Stimulated activated naive CD8-positive, alpha-beta T cell treated with anti-CD3 and anti-CD28 coated beads, Interleukin-15, amount 100 ng/mL, for 72 hours (primary cell): ENCODE results near the gene ANO1.

Experiments used
- ATAC-seq: fragments of 150-1000 bp; cut with Tn5 transposase; 2 replicates; pipeline ENCODE4 v1.10.0; 2021; ENCODE audit warnings: mild to moderate bottlenecking, moderate library complexity
- DNase-seq, 2 donors: peaks; one replicate each; pipeline ENCODE4 v3.0.0; 2021 to 2022
- H3K27ac Mint-ChIP-seq, 2 donors: one replicate each; pipeline ENCODE4 v1.8.0; 2022; ENCODE audit warnings: mild to moderate bottlenecking in 2 of 2, mixed read lengths in 2 of 2, moderate library complexity in 2 of 2
- H3K27me3 Mint-ChIP-seq: one replicate; pipeline ENCODE4 v1.8.0; 2022; ENCODE audit warnings: mixed read lengths
- H3K4me1 Mint-ChIP-seq: one replicate; pipeline ENCODE4 v1.8.0; 2022; ENCODE audit warnings: mild to moderate bottlenecking, mixed read lengths
- H3K4me3 Mint-ChIP-seq, 2 donors: one replicate each; pipeline ENCODE4 v1.8.0; 2022; ENCODE audit warnings: mild to moderate bottlenecking in 2 of 2, mixed read lengths in 2 of 2, moderate library complexity in 1 of 2
- H3K9me3 Mint-ChIP-seq, 2 donors: one replicate each; pipeline ENCODE4 v1.8.0; 2022; ENCODE audit warnings: mixed read lengths in 2 of 2

Gene ANO1

DNA sequence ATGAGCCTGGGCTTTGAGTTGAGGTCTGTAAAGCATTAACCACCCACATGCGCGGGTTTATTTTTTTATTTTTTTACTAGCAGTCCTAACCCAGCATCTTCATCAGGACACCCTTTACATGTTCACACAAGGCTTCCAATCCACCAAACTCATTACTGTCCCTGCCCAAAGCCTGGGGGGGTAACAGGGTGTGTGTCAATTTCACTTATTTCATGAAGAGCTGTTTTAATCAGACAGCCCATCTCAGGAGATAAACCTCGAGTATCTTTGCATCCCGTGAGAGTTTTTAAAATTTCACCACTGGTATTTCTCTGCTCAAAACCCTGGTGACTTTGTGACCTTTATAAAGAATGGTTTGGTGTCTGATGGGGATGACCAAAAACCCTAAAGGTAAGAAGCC lies 45.6 kb downstream of the ANO1 start:
- H3K27ac Mint-ChIP-seq: no peak overlapping the region

DNA sequence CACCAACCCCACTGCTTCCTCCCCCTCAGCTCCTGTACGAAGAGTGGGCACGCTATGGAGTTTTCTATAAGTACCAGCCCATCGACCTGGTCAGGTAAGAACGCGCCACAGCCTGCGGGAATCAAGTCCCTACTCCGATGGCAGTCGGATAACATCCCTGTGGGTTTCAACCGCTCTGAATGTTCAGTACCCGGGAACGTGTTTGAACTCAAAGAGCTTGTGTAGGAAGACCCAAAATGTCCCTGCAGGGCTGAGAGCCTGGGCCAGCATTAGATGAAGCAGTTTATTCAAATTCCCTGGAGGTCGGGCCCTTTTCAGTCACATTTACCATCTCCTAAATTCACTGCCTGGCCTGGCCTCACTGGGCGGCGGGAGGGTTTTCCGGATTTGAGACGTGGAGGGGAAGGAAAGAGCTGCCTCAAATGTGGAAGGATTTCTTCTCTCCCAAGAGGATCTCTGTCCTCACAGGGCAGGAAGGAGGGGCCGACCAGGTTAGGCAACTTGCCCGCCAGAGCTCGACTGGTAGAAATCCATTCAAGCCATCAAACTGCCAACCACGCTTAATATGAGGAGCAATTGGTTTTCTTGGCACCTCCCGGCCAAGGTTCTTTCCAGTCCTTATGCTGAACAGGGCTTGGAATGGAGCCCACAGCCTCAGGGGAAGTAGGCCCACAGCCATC lies 46.3 kb downstream of the ANO1 start:
- peaks cover 4 to 6% of the 10 kb centered on the region in 2 donors for H3K9me3 Mint-ChIP-seq
- H3K4me1 Mint-ChIP-seq: no peaks in the 10 kb centered on the region
- ATAC-seq (no peak), DNase-seq (no peak)
- no peak overlapping the region for H3K4me3 Mint-ChIP-seq
- H3K27me3 Mint-ChIP-seq: peaks cover 15% of the 10 kb centered on the region
- peak overlapping the region in 1 of 2 donors; percentile 59 for H3K27ac Mint-ChIP-seq

More for the DNA sequence above, 45.6 kb downstream of the ANO1 start:
- Mint-ChIP-seq H3K4me3 (no peak overlapping the region), H3K4me1 (no peaks in the 10 kb centered on the region), H3K27me3 (peaks cover 23% of the 10 kb centered on the region), H3K9me3 (peaks cover 11 to 13% of the 10 kb centered on the region in 2 donors)
- ATAC-seq: no peak
- DNase-seq: no peak

DNA sequence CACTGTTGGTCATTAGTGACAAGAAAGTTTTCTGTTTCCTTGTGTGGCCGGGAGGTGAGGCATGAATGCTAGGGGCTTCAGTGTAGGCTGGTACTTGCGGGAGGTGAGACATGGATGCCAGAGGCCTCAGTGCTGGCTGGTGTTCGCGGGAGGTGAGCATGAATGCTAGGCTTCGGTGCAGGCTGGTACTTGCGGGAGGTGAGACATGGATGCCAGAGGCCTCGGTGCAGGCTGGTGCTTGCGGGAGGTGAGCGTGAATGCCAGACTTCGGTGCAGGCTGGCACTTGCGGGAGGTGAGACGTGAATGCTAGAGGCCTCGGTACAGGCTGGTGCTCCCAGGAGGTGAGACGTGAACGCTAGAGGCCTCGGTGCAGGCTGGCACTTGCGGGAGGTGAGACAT lies 48.4 kb downstream of the ANO1 start:
- no peak for DNase-seq
- Mint-ChIP-seq H3K27ac (no peak overlapping the region), H3K4me1 (no peaks in the 10 kb centered on the region), H3K4me3 (no peak overlapping the region), H3K27me3 (peaks cover 9% of the 10 kb centered on the region), H3K9me3 (no peaks in the 10 kb centered on the region)
- ATAC-seq: no peak

DNA sequence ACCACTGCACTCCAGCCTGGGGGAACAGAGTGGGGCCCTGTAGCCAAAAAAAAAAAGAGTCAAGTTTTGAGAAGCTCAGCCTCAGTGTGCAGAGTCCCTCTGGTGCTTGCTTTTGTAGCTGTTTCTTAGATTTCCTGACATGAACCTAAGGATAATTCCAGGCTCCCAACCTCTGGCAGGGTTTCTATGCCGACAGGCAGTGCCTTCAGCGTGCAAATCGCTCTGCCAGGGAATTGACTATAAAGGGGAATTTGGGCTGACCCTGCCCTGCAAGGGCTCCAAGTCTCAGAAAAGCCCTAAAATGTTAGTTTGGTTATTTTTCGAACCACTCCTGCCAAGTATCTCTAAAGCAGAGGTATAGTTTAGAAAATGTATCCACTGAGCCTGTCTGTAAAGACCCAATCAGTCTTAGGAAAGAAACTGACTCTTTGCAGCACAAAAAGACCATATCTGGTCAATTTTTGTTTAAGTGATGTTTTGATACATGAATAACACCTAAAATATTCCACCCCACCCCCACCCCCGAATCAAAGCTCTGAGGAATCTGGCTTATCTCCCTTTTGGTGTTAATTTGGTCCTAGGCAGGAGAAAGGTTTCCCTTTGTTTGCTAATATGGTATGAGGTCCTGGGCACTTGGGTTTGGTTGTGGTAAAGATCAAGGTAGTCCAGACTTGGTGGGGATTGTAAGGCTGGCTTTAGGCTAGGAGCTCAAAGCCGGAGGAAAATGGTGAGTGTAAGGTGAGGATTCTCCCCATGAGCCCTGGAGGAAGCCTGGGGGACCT lies 49.7 kb downstream of the ANO1 start:
- DNase-seq: no peak
- Mint-ChIP-seq H3K27ac (no peak overlapping the region), H3K4me3 (no peak overlapping the region), H3K27me3 (peaks cover 9% of the 10 kb centered on the region), H3K9me3 (no peaks in the 10 kb centered on the region), H3K4me1 (no peaks in the 10 kb centered on the region)
- ATAC-seq: no peak

DNA sequence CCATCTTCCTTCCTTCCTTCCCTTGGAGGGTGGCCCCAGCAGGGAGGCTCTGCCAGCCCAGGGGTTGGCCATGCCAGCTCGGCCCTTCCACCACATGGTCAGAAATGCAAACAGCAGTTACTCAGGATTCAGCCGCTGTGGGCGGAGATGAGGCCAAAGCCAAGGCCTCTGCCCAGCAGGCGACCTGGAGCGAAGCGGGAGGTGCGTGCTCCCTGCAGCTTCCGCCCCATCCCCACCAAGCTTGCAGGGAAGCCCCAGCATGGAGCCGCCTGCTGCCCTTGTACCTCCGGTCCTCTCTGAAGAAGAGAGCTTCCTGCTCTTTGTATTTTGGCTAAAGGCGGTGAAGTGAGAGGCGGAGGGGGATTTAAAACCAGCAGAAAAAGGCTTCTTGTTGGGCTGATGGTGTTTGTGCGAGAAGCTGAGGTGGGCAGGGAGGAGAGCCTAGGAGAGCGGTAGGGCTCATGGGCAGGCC lies 50.4 kb downstream of the ANO1 start:
- no peak overlapping the region for H3K27ac Mint-ChIP-seq
- no peaks in the 10 kb centered on the region for H3K4me1 Mint-ChIP-seq
- H3K4me3 Mint-ChIP-seq: no peak overlapping the region
- H3K27me3 Mint-ChIP-seq: peaks cover 8% of the 10 kb centered on the region
- DNase-seq (no peak), ATAC-seq (no peak)
- no peaks in the 10 kb centered on the region for H3K9me3 Mint-ChIP-seq

DNA sequence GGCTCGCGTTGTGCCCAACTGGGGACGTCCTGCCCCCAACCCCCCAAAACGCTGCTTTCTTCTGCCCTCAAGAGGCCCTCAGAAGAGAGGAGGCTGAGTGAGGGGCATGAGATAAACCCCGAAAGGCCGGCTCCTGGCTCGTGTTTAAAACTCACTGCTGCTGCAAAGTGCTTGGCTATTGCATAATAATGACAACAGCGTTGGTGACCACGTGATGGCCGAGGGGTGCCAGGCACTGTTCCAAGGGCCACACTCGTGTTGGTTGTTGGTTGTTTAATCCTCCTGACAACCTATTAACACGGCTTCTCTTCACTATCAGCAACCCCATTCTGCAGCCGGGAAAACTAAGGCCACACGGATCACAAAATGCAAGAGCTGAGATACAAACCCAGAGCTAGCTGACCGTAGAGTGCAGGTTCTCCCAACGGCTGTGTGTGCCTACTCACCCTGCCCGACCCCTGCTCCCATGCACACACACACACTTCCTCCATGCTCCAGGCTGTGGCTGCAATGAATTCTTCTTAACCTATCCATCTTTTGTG lies 51.0 kb downstream of the ANO1 start:
- no peak for DNase-seq
- Mint-ChIP-seq H3K9me3 (no peaks in the 10 kb centered on the region), H3K27me3 (peaks cover 4% of the 10 kb centered on the region), H3K27ac (no peak overlapping the region), H3K4me1 (no peaks in the 10 kb centered on the region), H3K4me3 (no peak overlapping the region)
- ATAC-seq: no peak

DNA sequence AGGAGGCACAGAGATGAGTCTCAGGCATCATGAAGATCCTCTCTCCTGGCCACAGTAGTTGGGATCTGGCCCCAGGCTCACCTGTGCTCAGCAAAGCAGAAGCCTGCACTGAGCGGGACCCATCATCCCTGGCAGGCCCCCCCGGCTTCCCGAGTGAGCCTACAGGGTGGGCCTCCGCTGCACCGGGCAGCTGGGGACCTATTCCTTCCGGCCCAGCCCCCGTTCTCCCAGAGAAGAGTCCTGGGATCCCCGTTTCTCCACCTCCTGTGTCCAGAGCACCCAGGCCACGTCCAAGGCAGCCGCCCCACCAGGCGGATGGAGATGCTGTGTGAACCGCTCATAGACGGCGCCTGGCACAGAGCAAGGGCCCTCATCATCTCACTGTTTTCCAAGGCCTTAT lies 52.5 kb downstream of the ANO1 start:
- DNase-seq: no peak
- peak; percentile 6 for ATAC-seq
- H3K27me3 Mint-ChIP-seq: peaks cover 15% of the 10 kb centered on the region
- no peak overlapping the region for H3K27ac Mint-ChIP-seq
- no peak overlapping the region for H3K4me3 Mint-ChIP-seq
- no peaks in the 10 kb centered on the region for H3K9me3 Mint-ChIP-seq
- no peaks in the 10 kb centered on the region for H3K4me1 Mint-ChIP-seq

DNA sequence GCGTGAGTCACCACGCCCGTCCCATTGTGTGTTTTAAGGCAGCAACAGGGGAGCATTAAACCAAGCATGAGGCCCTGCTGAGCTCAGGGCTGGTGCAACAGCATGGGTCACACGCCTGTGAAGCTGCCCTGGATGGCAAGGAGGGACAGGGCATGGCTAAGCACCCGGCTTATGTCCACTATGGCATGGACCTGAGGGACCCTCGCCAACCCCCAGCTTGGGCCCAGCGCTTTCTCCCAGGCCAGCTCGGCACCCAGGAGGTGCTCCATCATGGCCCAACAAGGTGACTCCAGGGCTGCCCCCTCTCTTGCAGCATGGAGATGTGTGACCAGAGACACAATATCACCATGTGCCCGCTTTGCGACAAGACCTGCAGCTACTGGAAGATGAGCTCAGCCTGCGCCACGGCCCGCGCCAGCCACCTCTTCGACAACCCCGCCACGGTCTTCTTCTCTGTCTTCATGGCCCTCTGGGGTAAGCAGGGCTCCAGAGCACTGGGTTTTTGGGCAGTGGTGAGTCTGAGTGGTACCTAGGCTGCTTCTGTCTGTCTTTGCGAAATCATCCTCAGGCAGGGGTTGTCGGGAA lies 53.6 kb downstream of the ANO1 start:
- Mint-ChIP-seq H3K9me3 (no peaks in the 10 kb centered on the region), H3K4me3 (no peak overlapping the region), H3K27me3 (peaks cover 15% of the 10 kb centered on the region), H3K27ac (no peak overlapping the region), H3K4me1 (no peaks in the 10 kb centered on the region)
- no peak for ATAC-seq
- DNase-seq: no peak

DNA sequence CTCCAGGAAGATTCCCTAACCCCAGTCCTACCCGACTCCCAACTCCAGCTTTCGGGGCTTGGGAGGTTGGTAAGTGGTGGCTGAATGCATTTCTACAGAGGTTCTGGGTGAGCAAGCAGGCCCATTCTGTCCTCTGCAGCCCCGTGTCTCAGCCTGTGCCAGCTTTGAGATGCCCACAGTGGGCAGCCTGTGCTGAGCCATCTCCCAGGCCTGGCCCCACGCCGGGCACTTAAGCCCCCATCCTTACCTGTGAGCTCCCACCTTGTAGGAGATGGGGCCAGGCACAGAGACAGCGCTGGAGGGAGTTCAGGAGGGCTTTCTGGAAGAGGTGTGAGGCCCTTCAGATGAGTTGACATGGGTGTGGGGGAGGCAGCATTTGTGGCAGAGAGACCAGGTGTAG lies 54.5 kb downstream of the ANO1 start:
- DNase-seq: no peak
- H3K4me3 Mint-ChIP-seq: no peak overlapping the region
- peaks cover 15% of the 10 kb centered on the region for H3K27me3 Mint-ChIP-seq
- no peak for ATAC-seq
- no peaks in the 10 kb centered on the region for H3K4me1 Mint-ChIP-seq
- no peak overlapping the region for H3K27ac Mint-ChIP-seq
- H3K9me3 Mint-ChIP-seq: no peaks in the 10 kb centered on the region

DNA sequence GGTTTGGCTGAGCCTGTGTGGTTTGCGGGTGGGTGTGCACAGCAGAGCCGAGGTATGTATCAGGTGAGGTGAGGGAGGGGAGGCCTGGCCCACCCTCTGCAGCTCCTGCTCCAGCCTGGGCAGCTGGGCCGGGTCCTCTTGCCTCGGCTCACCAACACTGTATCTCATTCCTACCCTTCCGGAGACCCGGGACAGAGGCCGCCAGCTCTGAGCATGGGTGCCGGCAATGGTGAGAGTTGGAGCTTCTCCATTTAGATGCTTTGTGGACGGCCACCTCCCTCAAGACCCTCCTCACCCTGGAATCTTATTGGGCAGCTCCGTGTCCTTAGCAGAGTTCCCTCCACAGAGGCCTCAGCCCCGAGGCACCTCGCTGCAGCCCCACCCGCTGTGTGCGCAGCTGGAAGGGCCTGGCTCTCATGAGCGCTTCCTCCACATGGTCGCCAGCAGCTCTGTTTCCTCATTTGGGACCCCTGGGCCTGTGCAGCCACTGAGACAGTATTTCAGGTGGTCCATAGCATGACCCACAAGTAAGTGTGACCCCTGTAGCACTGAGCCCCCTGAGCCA lies 55.7 kb downstream of the ANO1 start:
- Mint-ChIP-seq H3K27ac (no peak overlapping the region), H3K27me3 (peaks cover 15% of the 10 kb centered on the region), H3K4me1 (no peaks in the 10 kb centered on the region), H3K9me3 (no peaks in the 10 kb centered on the region), H3K4me3 (no peak overlapping the region)
- ATAC-seq: no peak
- no peak for DNase-seq

DNA sequence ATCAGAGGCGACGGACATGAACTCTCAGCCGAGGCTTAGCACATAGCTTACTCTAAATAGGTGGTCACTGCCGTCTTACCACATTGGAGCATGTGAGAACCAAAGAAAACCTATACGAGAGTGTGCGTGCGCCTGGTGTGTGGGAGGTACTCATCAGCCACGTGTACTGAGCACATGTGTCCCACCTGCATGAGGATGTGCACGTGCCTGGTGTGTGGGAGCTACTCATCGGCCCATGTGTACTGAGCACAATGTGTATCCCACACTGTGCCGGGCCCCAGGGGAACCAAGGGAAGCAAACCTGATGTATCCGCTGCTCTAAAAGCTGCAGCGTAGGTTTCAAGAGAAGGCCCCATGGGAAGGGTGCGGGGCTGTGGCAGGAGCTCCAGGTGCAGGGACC lies 56.4 kb downstream of the ANO1 start:
- Mint-ChIP-seq H3K4me3 (no peak overlapping the region), H3K27ac (peak overlapping the region in 1 of 2 donors; percentile 46), H3K9me3 (no peaks in the 10 kb centered on the region), H3K4me1 (no peaks in the 10 kb centered on the region), H3K27me3 (peaks cover 15% of the 10 kb centered on the region)
- DNase-seq: no peak
- ATAC-seq: no peak

DNA sequence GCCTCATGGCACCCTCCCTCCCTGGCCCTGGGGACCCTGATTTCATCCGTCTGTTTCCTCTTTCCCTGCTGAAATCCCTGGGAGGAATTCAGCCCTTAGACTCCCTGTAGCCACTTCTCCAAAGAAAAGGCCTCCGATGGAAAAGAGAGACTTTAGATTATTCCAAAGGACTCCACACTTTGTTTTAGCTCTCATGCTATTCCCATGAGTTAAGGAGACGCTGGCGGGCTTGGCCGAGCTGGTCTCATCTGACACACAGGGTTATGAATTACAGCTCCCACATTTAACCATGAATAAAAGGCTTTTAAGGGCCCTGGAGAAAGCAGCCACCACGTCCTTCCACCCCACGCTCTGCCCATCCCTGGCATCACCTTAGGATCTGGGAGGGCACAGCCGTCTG lies 57.0 kb downstream of the ANO1 start:
- Mint-ChIP-seq H3K4me3 (no peak overlapping the region), H3K27me3 (peaks cover 21% of the 10 kb centered on the region), H3K4me1 (no peaks in the 10 kb centered on the region), H3K27ac (no peak overlapping the region), H3K9me3 (no peaks in the 10 kb centered on the region)
- DNase-seq (no peak), ATAC-seq (no peak)

DNA sequence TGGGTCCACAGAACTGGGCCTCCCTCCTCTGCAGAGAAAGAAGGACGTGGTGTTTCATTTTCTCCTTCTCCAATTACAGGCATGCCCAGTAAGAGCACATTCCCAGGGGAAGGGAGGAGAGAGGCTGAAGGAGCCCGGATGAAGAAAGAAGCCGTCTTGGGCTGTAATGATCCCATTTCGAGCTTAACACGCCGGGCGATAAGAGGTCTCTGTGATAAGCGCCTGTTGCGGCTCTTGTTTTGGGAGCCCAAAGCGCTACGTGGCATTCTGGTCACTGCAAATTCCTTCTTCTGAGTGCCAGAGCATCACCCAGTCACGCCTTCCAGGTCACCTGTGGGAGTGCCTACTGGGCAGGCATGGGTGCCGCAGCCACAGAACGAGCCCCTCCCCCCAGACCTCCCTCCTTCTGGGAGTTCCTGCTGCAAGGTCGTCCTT lies 57.5 kb downstream of the ANO1 start:
- no peak overlapping the region for H3K27ac Mint-ChIP-seq
- DNase-seq (no peak), ATAC-seq (no peak)
- H3K27me3 Mint-ChIP-seq: peaks cover 26% of the 10 kb centered on the region
- H3K9me3 Mint-ChIP-seq: no peaks in the 10 kb centered on the region
- no peaks in the 10 kb centered on the region for H3K4me1 Mint-ChIP-seq
- H3K4me3 Mint-ChIP-seq: no peak overlapping the region

DNA sequence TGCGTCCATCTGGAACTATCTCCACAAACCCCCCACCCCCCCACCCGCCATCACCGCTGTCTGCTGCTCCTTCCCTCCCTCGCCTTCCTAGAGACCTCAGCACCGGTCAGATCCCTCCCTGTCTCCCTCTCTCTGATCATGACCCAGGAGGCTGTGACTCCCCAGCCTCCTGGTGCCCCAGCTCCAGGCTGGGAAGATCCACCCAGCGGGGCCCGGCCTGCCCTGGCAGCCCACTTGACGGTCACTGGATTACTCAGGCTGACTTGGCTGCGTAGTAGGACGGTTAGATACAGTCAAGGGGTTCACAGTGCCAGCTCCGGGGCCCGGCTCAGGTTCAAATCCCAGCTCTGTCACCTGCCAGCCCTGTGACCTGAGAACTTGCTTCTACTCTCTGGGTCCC lies 59.3 kb downstream of the ANO1 start:
- Mint-ChIP-seq H3K4me1 (peaks cover 10% of the 10 kb centered on the region), H3K27me3 (peaks cover 43% of the 10 kb centered on the region), H3K27ac (no peak overlapping the region), H3K9me3 (no peaks in the 10 kb centered on the region), H3K4me3 (no peak overlapping the region)
- DNase-seq (no peak), ATAC-seq (no peak)

DNA sequence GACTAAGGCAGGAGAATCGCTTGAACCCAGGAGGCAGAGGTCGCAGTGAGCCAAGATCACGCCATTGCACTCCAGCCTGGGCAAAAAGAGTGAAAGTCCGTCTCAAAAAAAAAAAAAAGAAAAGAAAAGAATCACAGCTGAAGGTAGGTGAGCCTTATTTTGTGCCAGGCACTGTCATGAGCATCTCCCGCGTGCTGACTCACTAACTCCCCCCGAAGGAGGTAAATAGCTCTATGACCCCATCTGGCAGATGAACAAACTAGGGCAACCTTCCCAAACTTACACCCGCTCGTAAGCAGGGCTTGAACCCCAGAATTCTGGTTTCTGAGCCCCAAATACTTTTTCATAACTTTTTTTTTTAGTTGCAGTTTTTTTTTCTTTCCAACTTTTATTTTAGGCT lies 60.3 kb downstream of the ANO1 start:
- no peak for ATAC-seq
- DNase-seq: no peak
- Mint-ChIP-seq H3K4me3 (no peak overlapping the region), H3K4me1 (peaks cover 10% of the 10 kb centered on the region), H3K9me3 (no peaks in the 10 kb centered on the region), H3K27ac (no peak overlapping the region), H3K27me3 (peaks cover 54% of the 10 kb centered on the region)
